ENCODE measurements around the gene PRXL2A. TPM values are rescaled to one million over a fixed set of nuclear protein-coding genes. Genes with fewer than 3 reads are reported as not detected.

PRXL2A gene
- total RNA-seq, 1 experiment from 2014 or later, result 1.7 TPM

- Histone ChIP-seq H3K27me3 (ENCODE audit: low read length) (no peaks in the 10 kb centered on the region), H3K4me3 (ENCODE audit: low read length) (no peak overlapping the region), H3K4me2 (ENCODE audit: low read depth, low read length, poor library complexity, severe bottlenecking) (no peak overlapping the region), H3K4me1 (ENCODE audit: low read length) (no peaks in the 10 kb centered on the region), H3K79me2 (ENCODE audit: low read length) (no peaks in the 10 kb centered on the region), H3K9me2 (replicated peaks; ENCODE audit: insufficient read depth, low read length) (no peaks in the 10 kb centered on the region), H3K9me3 (ENCODE audit: low read length) (no peaks in the 10 kb centered on the region), H3K36me3 (ENCODE audit: insufficient read depth, low read length) (no peaks in the 10 kb centered on the region), H3K9ac (ENCODE audit: low read length) (no peak overlapping the region), H2AFZ (ENCODE audit: low read length) (no peak overlapping the region), H3K27ac (ENCODE audit: low read length) (no peak overlapping the region), H4K20me1 (ENCODE audit: insufficient read depth, low read depth, low read length) (no peaks in the 10 kb centered on the region)
- DNase-seq, result no peak
Measured at GRCh38 chr10:80485076-80485945, 77.0 kb downstream of the PRXL2A start.

- H3K27me3 ChIP-seq (ENCODE audit: low read length), result no peaks in the 10 kb centered on the region
- H3K4me2 ChIP-seq (ENCODE audit: low read depth, low read length, poor library complexity, severe bottlenecking), result no peak overlapping the region
- H3K9ac ChIP-seq (ENCODE audit: low read length), result no peak overlapping the region
- DNase-seq, result no peak
- H2AFZ ChIP-seq (ENCODE audit: low read length), result no peak overlapping the region
- H3K36me3 ChIP-seq (ENCODE audit: insufficient read depth, low read length), result no peaks in the 10 kb centered on the region
- no peaks in the 10 kb centered on the region for H3K9me3 ChIP-seq (ENCODE audit: low read length)
- H3K4me3 ChIP-seq (ENCODE audit: low read length), result no peak overlapping the region
- no peaks in the 10 kb centered on the region for H4K20me1 ChIP-seq (ENCODE audit: insufficient read depth, low read depth, low read length)
- H3K9me2 ChIP-seq (replicated peaks; ENCODE audit: insufficient read depth, low read length), result no peaks in the 10 kb centered on the region
- no peaks in the 10 kb centered on the region for H3K4me1 ChIP-seq (ENCODE audit: low read length)
- no peak overlapping the region for H3K27ac ChIP-seq (ENCODE audit: low read length)
- H3K79me2 ChIP-seq (ENCODE audit: low read length), result no peaks in the 10 kb centered on the region
Measured at GRCh38 chr10:80485946-80486764, 77.8 kb downstream of the PRXL2A start.

Other genes with a start within 250 kb of the PRXL2A start
- gene ANXA11, start 203.0 kb upstream of the PRXL2A start, total RNA-seq (2014; rRNA removed; shearing (Covaris generic); ENCODE audit: low replicate concordance), result 56.0 and 88.2 TPM in 2 replicates
- not detected in 2 replicates for gene MAT1A, start 118.9 kb upstream of the PRXL2A start, total RNA-seq (2014; rRNA removed; shearing (Covaris generic); ENCODE audit: low replicate concordance)
- not detected in 2 replicates for gene DYDC1, start 51.8 kb upstream of the PRXL2A start, total RNA-seq (2014; rRNA removed; shearing (Covaris generic); ENCODE audit: low replicate concordance)
- 0.37 TPM in 1 of 2 replicates, not detected in the other for gene DYDC2, start 51.8 kb upstream of the PRXL2A start, total RNA-seq (2014; rRNA removed; shearing (Covaris generic); ENCODE audit: low replicate concordance)
- 3.4 TPM in 2 replicates for gene TSPAN14, start 45.8 kb downstream of the PRXL2A start, total RNA-seq (2014; rRNA removed; shearing (Covaris generic); ENCODE audit: low replicate concordance)
- gene SH2D4B, start 129.4 kb downstream of the PRXL2A start, total RNA-seq (2014; rRNA removed; shearing (Covaris generic); ENCODE audit: low replicate concordance), result 0.07 TPM in 1 of 2 replicates, not detected in the other

Data from Karpas-422 (cell line).